HG02763 (cell line): ENCODE measurements around the gene GOLT1B.

ENCODE experiments used
- ATAC-seq: cut with Tn5 transposase; IDR thresholded peaks from one replicate; pipeline ENCODE4 v1.9.1; 2021; ENCODE audit warnings: mild to moderate bottlenecking, moderate library complexity; ENCODE audit not compliant: unreplicated experiment

The GOLT1B gene

GRCh38 chr12:21521541-21521940, 20.0 kb downstream of the GOLT1B start:
- ATAC-seq, result no peak

- ATAC-seq, result no peak
These were observed 21.6 kb downstream of the GOLT1B start for GRCh38 chr12:21523148-21523547.

- ATAC-seq, result no peak
These were observed 24.5 kb downstream of the GOLT1B start, which contains the start of gene SPX for GRCh38 chr12:21526053-21526452. Gene SPX (plus strand): TSS chr12:21526296. CDS start chr12:21526473, 177 bp downstream.

GRCh38 chr12:21526721-21527345, 25.2 kb downstream of the GOLT1B start:
- ATAC-seq, result no peak

- ATAC-seq, result peak; percentile 96
These were observed 26.0 kb downstream of the GOLT1B start for GRCh38 chr12:21527451-21528180.

- ATAC-seq, result no peak
These were observed 27.4 kb downstream of the GOLT1B start for GRCh38 chr12:21528953-21529352.

GRCh38 chr12:21529456-21529855, 27.9 kb downstream of the GOLT1B start:
- no peak for ATAC-seq

GRCh38 chr12:21538061-21538653, 36.6 kb downstream of the GOLT1B start:
- no peak for ATAC-seq

GRCh38 chr12:21539797-21540196, 38.2 kb downstream of the GOLT1B start:
- ATAC-seq, result no peak

GRCh38 chr12:21541773-21542172, 40.2 kb downstream of the GOLT1B start:
- ATAC-seq, result no peak

GRCh38 chr12:21542403-21542802, 40.8 kb downstream of the GOLT1B start:
- ATAC-seq, result no peak

- ATAC-seq, result no peak
These were observed 41.6 kb downstream of the GOLT1B start for GRCh38 chr12:21543151-21543550.

GRCh38 chr12:21545557-21545956, 44.0 kb downstream of the GOLT1B start:
- no peak for ATAC-seq

- ATAC-seq, result no peak
These were observed 45.1 kb downstream of the GOLT1B start for GRCh38 chr12:21546716-21547115.

GRCh38 chr12:21547437-21547836, 45.8 kb downstream of the GOLT1B start:
- ATAC-seq, result no peak

- no peak for ATAC-seq
These were observed 50.4 kb downstream of the GOLT1B start for GRCh38 chr12:21551841-21552465.

- ATAC-seq, result no peak
These were observed 51.2 kb downstream of the GOLT1B start for GRCh38 chr12:21552635-21553328.

GRCh38 chr12:21553329-21553675, 51.7 kb downstream of the GOLT1B start:
- ATAC-seq, result no peak

- ATAC-seq, result no peak
These were observed 56.6 kb downstream of the GOLT1B start for GRCh38 chr12:21558100-21558679.

GRCh38 chr12:21559855-21560569, 58.4 kb downstream of the GOLT1B start:
- no peak for ATAC-seq
